GM10266 (cell line): ENCODE results near the gene NFIB.
A peak's percentile ranks its signal among the peaks of the same experiment; 100 is the strongest.

Experiments used
- DNase-seq: peaks from one replicate; pipeline ENCODE4 v3.0.0; 2012; ENCODE audit errors: extremely low spot score
- CTCF ChIP-seq: IDR thresholded peaks from 2 replicates; pipeline ENCODE4 v1.5.1; 2012; ENCODE audit warnings: mild to moderate bottlenecking, low read depth; ENCODE audit not compliant: control insufficient read depth, insufficient read depth; ENCODE audit errors: missing control alignments

The NFIB gene

GRCh38 chr9:14353222-14354056, 39.5 kb upstream of the NFIB start:
- TF ChIP-seq CTCF, result peak; percentile 92

GRCh38 chr9:14352503-14352902, 38.6 kb upstream of the NFIB start:
- DNase-seq, result no peak
- no peak for TF ChIP-seq CTCF

More at GRCh38 chr9:14353222-14354056, 39.5 kb upstream of the NFIB start:
- peak; percentile 77 for DNase-seq

GRCh38 chr9:14351221-14351836, 37.4 kb upstream of the NFIB start:
- no peak for TF ChIP-seq CTCF
- no peak for DNase-seq

- no peak for DNase-seq
- TF ChIP-seq CTCF, result no peak
Observed at GRCh38 chr9:14350754-14351153, 36.8 kb upstream of the NFIB start.

GRCh38 chr9:14350349-14350728, 36.4 kb upstream of the NFIB start:
- no peak for TF ChIP-seq CTCF
- DNase-seq, result no peak

GRCh38 chr9:14349447-14350348, 35.8 kb upstream of the NFIB start:
- DNase-seq, result no peak
- TF ChIP-seq CTCF, result no peak
